Thymus (tissue), 14 donors: ENCODE results near the gene CNGA4. TPM values are rescaled to one million over a fixed set of nuclear protein-coding genes. Genes with fewer than 3 reads are reported as not detected.

ENCODE experiments used
- DNase-seq, 9 donors: peaks; one replicate each; pipeline ENCODE4 v3.0.0-alpha.2; 2013; ENCODE audit warnings: low spot score in 9 of 9, low read depth in 6 of 9, missing footprints in 1 of 9
- H3K27ac ChIP-seq, 2 donors: one replicate each; pipeline ENCODE4 v1.5.1; 2013; ENCODE audit warnings: control low read depth in 1 of 2, low read depth in 1 of 2, low read length in 1 of 2, mild to moderate bottlenecking in 1 of 2, moderate library complexity in 1 of 2
- H3K27me3 ChIP-seq, 2 donors: one replicate each; pipeline ENCODE4 v1.5.1; 2013; ENCODE audit warnings: low read length in 1 of 2; ENCODE audit not compliant: control insufficient read depth in 2 of 2, insufficient read depth in 1 of 2
- H3K36me3 ChIP-seq, 2 donors: one replicate each; pipeline ENCODE4 v1.5.1; 2013; ENCODE audit warnings: low read length in 1 of 2, mild to moderate bottlenecking in 1 of 2, moderate library complexity in 1 of 2; ENCODE audit not compliant: control insufficient read depth in 2 of 2, insufficient read depth in 2 of 2
- H3K4me1 ChIP-seq, 2 donors: one replicate each; pipeline ENCODE4 v1.5.1; 2013; ENCODE audit warnings: low read length in 2 of 2; ENCODE audit not compliant: control insufficient read depth in 2 of 2, insufficient read depth in 2 of 2
- H3K4me3 ChIP-seq, 2 donors: one replicate each; pipeline ENCODE4 v1.5.1; 2013; ENCODE audit warnings: low read length in 2 of 2, control low read depth in 1 of 2, mild to moderate bottlenecking in 1 of 2
- H3K9me3 ChIP-seq, 2 donors: one replicate each; pipeline ENCODE4 v1.5.1; 2013; ENCODE audit warnings: low read length in 1 of 2, mild to moderate bottlenecking in 1 of 2; ENCODE audit not compliant: control insufficient read depth in 2 of 2, insufficient read depth in 1 of 2
- WGBS: extraction: QIAGEN DNeasy Blood & Tissue Kit; methylation state at CpG from one replicate; pipeline ENCODE4 v1.1.7; 2013; 5-methylcytosine and 5-hydroxymethylcytosine counted together
- long read RNA-seq, 10 donors: transcript quantifications; one replicate each; lab custom pipeline, GENCODE V29; 2026
- polyA plus RNA-seq: library from polyadenylated mRNA; stranded (reverse); fragments of 200-250 nt; gene quantifications from one replicate; pipeline ENCODE4 v1.2.3, GENCODE V29; 2013
- total RNA-seq: library from RNA; stranded (reverse); fragments of 120-200 nt; gene quantifications from one replicate; pipeline ENCODE4 v1.2.4, GENCODE V29; 2013
- donor health status: healthy.

CNGA4 gene, protein sequence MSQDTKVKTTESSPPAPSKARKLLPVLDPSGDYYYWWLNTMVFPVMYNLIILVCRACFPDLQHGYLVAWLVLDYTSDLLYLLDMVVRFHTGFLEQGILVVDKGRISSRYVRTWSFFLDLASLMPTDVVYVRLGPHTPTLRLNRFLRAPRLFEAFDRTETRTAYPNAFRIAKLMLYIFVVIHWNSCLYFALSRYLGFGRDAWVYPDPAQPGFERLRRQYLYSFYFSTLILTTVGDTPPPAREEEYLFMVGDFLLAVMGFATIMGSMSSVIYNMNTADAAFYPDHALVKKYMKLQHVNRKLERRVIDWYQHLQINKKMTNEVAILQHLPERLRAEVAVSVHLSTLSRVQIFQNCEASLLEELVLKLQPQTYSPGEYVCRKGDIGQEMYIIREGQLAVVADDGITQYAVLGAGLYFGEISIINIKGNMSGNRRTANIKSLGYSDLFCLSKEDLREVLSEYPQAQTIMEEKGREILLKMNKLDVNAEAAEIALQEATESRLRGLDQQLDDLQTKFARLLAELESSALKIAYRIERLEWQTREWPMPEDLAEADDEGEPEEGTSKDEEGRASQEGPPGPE
- total RNA-seq: 0.05 TPM
- 0.27 TPM for polyA plus RNA-seq
- long read RNA-seq, donor 1: 0 reads
- long read RNA-seq, donor 2: 0 reads
- long read RNA-seq, donor 3: 0 reads
- long read RNA-seq, donor 4: 0 reads
- long read RNA-seq, donor 5: 0 reads
- long read RNA-seq, donor 6: 0 reads
- long read RNA-seq, donor 7: 0 reads
- long read RNA-seq, donor 8: 0 reads
- long read RNA-seq, donor 9: 0 reads
- long read RNA-seq, donor 10: 0 reads

DNA sequence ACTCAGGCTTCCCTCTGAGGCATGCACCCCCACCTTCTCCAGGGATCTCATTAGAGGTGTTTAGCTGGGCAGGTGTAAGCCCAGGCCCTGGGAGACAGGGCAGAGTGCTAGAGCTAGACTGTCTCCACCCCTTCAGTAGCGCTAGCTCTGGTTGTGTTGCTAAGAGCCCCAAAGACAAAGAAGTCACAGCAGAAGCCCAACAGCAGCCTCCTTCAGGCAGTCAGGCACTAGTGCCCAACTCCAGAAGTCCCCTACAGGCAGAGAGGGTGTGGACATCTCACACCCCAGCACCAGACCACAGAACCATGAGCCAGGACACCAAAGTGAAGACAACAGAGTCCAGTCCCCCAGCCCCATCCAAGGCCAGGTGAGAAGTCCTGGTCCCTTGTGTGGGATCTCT is at the start of gene CNGA4:
Gene CNGA4, plus strand, starts transcription at position 188 of the 400 bp plus-strand sequence. Its CDS starts 118 bp downstream, at position 306.
- Histone ChIP-seq H3K9me3 (no peaks in the 10 kb centered on the region), H3K27ac (no peak within 1 kb of the TSS), H3K27me3 (no peaks in the 10 kb centered on the region), H3K4me1 (peaks cover 3 to 5% of the 10 kb centered on the region in 2 donors), H3K4me3 (no peak within 1 kb of the TSS), H3K36me3 (no peaks in the 10 kb centered on the region)
- DNase-seq: no peak
- WGBS: 100% methylated on average over 1 of the region's 1 CpG

DNA sequence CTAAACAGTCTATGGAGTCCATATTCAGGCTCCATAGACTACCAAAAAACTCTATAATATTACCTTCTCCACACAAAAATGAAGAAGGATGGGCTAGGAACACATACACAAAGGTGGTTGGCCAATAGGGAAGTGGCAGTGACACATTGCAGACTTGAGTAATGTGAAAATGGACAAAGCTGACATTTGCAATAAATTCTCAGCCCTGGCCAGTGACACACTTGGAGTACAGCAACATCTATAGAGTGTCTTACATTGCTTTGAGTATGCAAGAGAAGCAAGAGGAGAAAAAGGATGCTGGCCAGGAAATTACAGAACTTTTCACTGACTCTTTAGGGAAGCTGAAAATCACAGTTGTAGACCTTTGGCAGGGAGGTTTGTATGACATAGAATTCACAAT is 47.1 kb upstream of the CNGA4 start:
- Histone ChIP-seq H3K4me1 (no peaks in the 10 kb centered on the region), H3K4me3 (no peak overlapping the region), H3K36me3 (no peaks in the 10 kb centered on the region), H3K27ac (no peak overlapping the region), H3K27me3 (no peaks in the 10 kb centered on the region), H3K9me3 (no peaks in the 10 kb centered on the region)
- DNase-seq: no peak

DNA sequence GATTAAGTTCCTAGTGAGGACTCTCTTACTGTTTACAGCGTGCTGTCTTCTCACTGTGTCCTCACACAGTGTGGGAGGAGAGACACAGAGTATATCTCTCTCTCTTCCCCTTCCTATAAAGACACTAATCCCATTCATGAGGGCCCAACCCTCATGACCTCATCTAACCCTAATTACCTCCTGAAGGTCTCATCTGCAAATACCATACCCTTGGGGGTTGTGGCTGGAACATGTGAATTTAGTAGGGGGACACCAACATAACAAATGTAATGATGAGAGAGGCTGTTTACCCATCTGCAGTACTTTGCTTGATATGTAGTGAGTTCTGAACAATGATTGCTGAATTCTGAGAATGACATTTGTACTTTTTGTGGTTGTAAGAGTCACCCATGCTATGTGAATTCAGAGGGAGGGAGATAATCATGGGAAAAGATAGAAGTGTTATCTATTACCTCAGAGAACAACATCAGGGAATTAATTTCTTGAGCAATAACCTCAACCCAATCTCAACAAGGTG is 44.8 kb upstream of the CNGA4 start:
- 89% methylated on average over 1 of the region's 1 CpG for WGBS

DNA sequence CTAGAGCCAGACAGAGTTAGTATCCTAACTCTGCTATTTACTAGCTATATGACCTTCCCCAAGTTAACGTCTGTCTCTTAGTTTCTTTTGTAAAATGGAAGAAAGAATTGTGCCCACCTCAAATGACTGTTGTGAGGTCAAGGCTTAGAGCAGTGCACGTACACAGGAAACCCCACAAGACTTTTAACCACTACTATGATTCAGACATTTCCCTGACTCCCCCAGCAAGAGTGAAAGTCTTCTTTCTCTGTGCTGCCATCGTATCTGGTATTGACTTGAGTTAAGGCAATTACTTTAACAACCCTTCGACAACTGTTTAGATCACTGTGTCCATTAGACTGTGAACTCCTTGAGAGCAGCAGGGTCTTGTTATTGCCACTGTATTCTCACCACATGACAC is 42.5 kb upstream of the CNGA4 start:
- no peak overlapping the region for H3K4me3 ChIP-seq
- 56% methylated on average over 4 of the region's 4 CpGs for WGBS
- no peaks in the 10 kb centered on the region for H3K27me3 ChIP-seq
- no peaks in the 10 kb centered on the region for H3K36me3 ChIP-seq
- no peaks in the 10 kb centered on the region for H3K9me3 ChIP-seq
- DNase-seq: no peak
- H3K27ac ChIP-seq: no peak overlapping the region
- H3K4me1 ChIP-seq: no peaks in the 10 kb centered on the region

More for the DNA sequence above, 44.8 kb upstream of the CNGA4 start:
- Histone ChIP-seq H3K4me1 (no peaks in the 10 kb centered on the region), H3K4me3 (no peak overlapping the region), H3K36me3 (no peaks in the 10 kb centered on the region), H3K27ac (no peak overlapping the region), H3K27me3 (no peaks in the 10 kb centered on the region), H3K9me3 (no peaks in the 10 kb centered on the region)
- DNase-seq: no peak

DNA sequence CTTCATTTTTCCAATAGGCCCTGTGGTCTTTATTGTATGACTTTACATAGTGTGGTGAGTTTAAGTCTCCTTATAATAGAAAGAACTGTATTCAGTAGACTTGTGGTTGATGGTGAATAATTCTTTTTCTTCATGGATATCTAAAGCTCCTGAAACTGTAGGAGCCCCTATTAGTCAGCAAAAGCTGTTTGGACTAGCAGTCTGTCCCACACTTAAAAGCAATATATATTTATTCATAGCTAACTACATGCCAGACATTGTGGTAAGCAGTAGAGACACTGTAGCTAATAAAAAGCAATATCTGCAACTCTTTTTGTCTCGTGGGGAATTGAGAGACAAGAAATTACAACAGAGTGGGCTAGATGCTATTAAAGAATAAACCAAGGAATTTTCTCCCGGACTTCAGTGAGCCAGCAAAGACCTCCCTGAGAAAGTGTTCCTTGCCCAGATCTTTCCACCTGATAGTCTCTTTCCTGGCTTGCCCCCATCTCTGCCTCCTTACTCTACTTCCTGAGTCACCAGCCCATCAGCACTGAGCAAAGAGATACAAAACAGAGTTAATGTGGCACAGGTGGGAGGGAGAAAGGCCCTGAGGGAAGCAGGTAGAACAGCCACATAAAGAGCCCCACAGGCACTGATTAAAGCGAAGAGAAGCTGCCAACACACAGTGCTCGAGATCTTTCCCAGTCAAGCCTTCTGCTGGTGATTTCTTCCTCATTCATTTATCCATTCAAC is 41.3 kb upstream of the CNGA4 start:
- H3K27me3 ChIP-seq: no peaks in the 10 kb centered on the region
- no peak overlapping the region for H3K27ac ChIP-seq
- 95% methylated on average over 4 of the region's 4 CpGs for WGBS
- no peaks in the 10 kb centered on the region for H3K36me3 ChIP-seq
- no peak for DNase-seq
- H3K4me3 ChIP-seq: no peak overlapping the region
- no peaks in the 10 kb centered on the region for H3K4me1 ChIP-seq
- H3K9me3 ChIP-seq: no peaks in the 10 kb centered on the region

DNA sequence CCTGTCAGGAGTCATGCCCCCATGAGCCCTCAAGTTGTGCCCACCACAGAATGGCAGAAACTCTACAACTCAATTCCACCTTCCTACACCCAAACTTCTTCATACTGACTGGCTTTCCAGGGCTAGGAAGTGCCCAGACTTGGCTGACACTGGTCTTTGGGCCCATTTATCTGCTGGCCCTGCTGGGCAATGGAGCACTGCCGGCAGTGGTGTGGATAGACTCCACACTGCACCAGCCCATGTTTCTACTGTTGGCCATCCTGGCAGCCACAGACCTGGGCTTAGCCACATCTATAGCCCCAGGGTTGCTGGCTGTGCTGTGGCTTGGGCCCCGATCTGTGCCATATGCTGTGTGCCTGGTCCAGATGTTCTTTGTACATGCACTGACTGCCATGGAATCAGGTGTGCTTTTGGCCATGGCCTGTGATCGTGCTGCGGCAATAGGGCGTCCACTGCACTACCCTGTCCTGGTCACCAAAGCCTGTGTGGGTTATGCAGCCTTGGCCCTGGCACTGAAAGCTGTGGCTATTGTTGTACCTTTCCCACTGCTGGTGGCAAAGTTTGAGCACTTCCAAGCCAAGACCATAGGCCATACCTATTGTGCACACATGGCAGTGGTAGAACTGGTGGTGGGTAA is 39.6 kb upstream of the CNGA4 start, which contains the start of gene OR52W1:
Gene OR52W1, plus strand, starts transcription at position 51 of the 637 bp plus-strand sequence. Its CDS starts 0 bp downstream, at position 51.
- 100% methylated on average over 5 of the region's 5 CpGs for WGBS
- no peak within 1 kb of the TSS for H3K27ac ChIP-seq
- no peaks in the 10 kb centered on the region for H3K36me3 ChIP-seq
- H3K4me1 ChIP-seq: no peaks in the 10 kb centered on the region
- no peaks in the 10 kb centered on the region for H3K27me3 ChIP-seq
- DNase-seq: no peak
- H3K9me3 ChIP-seq: no peaks in the 10 kb centered on the region
- H3K4me3 ChIP-seq: no peak within 1 kb of the TSS

DNA sequence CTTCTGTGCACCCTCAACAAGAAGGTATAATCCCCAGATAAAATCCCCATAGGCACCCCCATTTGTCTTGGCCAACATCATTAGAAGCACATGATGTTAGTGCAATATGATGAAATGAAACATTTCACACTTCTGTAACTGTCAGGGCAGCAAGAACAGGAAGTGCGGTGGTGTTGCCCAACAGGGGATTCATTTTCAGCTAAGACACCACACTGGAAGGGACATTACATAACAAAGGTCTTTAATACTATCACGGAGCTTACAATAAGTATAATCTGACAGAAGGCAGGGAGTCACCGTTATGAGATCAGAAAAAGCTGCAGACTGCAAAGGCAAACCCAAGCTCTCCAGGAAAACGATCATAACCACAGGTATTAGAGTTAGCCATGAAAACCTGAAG is 37.9 kb upstream of the CNGA4 start:
- Histone ChIP-seq H3K27ac (no peak overlapping the region), H3K27me3 (no peaks in the 10 kb centered on the region), H3K36me3 (peaks cover 0 to 3% of the 10 kb centered on the region in 2 donors), H3K9me3 (no peaks in the 10 kb centered on the region), H3K4me3 (no peak overlapping the region), H3K4me1 (no peaks in the 10 kb centered on the region)
- no peak for DNase-seq
- 95% methylated on average over 4 of the region's 4 CpGs for WGBS

DNA sequence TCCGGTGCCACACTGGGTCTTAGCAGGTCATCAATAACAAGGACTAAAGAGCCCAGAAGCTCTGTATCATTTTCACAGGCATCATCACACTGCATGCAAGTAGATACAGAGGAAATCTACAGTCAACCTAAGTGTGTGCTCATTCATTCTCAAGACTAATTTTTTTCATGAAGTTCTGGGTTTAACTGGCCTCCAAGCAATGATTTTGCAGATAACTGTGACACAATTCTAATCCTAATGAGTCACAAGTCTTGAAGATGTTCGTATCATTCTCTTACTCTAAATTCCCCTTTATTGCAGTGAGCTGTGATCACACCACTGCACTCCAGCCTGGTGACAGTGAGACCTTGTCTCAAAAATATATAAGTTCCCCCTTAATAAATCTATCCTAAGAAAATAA is 37.4 kb upstream of the CNGA4 start:
- Histone ChIP-seq H3K36me3 (peaks cover 2 to 3% of the 10 kb centered on the region in 2 donors), H3K9me3 (no peaks in the 10 kb centered on the region), H3K27me3 (no peaks in the 10 kb centered on the region), H3K4me1 (no peaks in the 10 kb centered on the region), H3K27ac (no peak overlapping the region), H3K4me3 (no peak overlapping the region)
- DNase-seq: no peak
- WGBS: 97% methylated on average over 2 of the region's 2 CpGs
